GM12892 (cell line): ENCODE results near the gene C10orf67.

Experiments
- POLR2A ChIP-seq: IDR thresholded peaks from 2 replicates; pipeline ENCODE4 v1.6.1; 2011; ENCODE audit warnings: low read depth, low read length, control low read depth
- POLR2AphosphoS5 ChIP-seq: IDR thresholded peaks from 2 replicates; pipeline ENCODE4 v1.6.1; 2011; ENCODE audit warnings: low read depth, low read length, control low read depth

DNA sequence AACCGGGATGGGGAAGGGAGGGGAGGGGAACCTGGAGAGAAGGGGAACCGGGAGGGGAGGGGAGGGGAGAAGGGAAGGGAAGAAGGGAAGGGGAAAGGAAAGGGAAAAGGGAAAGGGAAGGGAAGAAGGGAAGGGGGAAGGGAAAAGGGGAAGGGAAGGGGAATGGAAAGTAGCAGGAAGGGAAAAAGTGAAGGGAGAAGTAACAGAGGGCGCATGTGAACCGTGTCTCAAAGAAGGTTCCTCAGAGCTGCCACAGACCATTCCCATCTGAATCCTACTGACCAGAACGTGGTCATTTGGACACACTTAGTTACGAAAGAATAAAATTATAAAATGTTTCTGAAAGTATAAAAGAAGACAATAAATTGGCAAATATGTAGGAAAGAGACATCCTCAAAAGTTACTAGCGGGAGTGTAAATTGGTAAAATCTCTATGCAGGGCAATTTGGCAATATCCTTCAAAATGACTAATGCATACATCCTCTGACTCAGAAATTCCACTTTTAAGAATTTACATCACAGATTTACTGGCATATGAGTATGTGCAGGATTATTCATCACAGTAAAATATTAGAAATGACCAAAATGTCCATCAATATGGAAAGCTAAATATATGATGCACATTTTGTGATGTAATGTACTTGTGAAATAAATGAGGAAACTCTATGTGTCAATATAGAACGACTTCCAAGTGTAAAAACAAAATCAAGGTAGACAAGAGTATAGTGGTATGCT lies 12.9 kb downstream of the C10orf67 start:
- TF ChIP-seq POLR2A (no peak), POLR2AphosphoS5 (no peak)
